ENCODE results near the gene ATG13.

The ATG13 gene

DNA sequence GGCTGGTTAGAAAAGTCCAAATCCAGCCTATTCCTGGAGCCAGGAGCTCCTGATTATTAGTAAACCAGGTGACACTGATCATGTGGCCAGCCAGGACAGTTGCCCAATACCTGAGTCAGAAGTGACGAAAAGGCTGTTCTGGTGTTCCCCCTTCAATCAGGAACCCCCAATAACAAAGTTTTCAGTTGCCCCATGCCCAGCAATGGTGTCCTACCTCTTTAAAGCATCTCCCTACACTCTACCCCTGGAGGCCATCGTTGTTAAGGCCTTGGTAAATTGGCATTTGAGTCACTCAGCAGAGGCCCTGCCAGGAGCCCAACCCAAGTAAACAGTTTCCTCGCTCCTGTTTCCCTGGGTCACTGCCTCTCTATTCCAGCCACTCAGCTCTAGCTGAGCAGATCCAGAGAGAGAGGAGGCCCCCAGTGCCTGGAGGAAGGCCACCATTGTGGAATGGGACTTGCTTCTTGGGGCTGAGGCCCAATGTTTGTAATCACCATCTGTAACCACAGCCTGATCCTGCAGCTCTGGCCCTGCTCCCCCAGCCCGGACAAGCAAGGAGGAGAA, 58.0 kb downstream of the ATG13 start:
- H3K79me2 ChIP-seq (ENCODE audit: control insufficient read depth, insufficient read depth, low read length), result no peaks in the 10 kb centered on the region
- H2AK5ac ChIP-seq (ENCODE audit: low read length), result no peak overlapping the region
- peaks cover 4% of the 10 kb centered on the region for H3K36me3 ChIP-seq (ENCODE audit: control insufficient read depth, insufficient read depth, low read length)
- no peak overlapping the region for H4K5ac ChIP-seq (ENCODE audit: low read length)
- no peak overlapping the region for H3K18ac ChIP-seq (ENCODE audit: low read length)
- no CpG with 5 or more reads among the region's 4 CpGs for WGBS (ENCODE audit: extremely low coverage, insufficient coverage, low lambda C conversion rate)
- H3K4ac ChIP-seq (ENCODE audit: low read depth, low read length), result no peak overlapping the region
- no peak overlapping the region for H2BK15ac ChIP-seq (replicated peaks; ENCODE audit: low read depth)
- peak overlapping the region; percentile 51 for H3K56ac ChIP-seq (ENCODE audit: low read length)
- H3K9ac ChIP-seq (ENCODE audit: low read length), result peak overlapping the region; percentile 23
- no peak overlapping the region for H2BK120ac ChIP-seq (ENCODE audit: low read depth, low read length)
- peaks cover 9% of the 10 kb centered on the region for H3K4me1 ChIP-seq (ENCODE audit: control insufficient read depth, low read depth, low read length)
- peak overlapping the region; percentile 42 for H3K27ac ChIP-seq (ENCODE audit: low read depth, low read length)
- no peak overlapping the region for H3K4me3 ChIP-seq (ENCODE audit: low read length)
- H3K4me2 ChIP-seq (ENCODE audit: low read length), result no peak overlapping the region
- H2BK5ac ChIP-seq (ENCODE audit: low read length), result peak overlapping the region; percentile 41
- H3K79me1 ChIP-seq (ENCODE audit: low read length), result no peaks in the 10 kb centered on the region
- no peaks in the 10 kb centered on the region for H3K27me3 ChIP-seq (ENCODE audit: insufficient read depth, low read length, poor library complexity)
- no peak overlapping the region for H4K8ac ChIP-seq (ENCODE audit: low read depth, low read length)
- no peak overlapping the region for H3K23ac ChIP-seq (ENCODE audit: low read length)
- peak; percentile 65 for DNase-seq

DNA sequence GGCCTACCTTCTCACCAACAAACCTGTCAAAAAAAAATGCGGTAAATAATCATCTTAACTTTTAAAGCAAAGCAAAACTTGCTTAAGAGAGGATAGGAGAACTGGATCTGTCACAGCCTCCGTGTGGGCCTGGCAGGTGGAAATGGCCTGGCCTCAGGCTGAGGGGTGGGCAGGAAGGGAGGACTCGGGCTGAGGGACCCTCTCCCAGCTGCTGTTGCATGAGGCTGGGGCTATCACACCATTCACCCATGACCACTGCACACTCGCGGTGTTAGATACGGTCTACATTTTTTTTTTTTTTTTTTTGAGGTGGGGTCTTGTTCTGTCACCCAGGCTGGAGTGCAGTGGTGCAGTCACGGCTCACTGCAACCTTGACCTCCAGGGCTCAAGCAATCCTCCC, 58.6 kb downstream of the ATG13 start:
- no peak overlapping the region for H4K8ac ChIP-seq (ENCODE audit: low read depth, low read length)
- no peak overlapping the region for H2AK5ac ChIP-seq (ENCODE audit: low read length)
- H3K27ac ChIP-seq (ENCODE audit: low read depth, low read length), result no peak overlapping the region
- H3K4me1 ChIP-seq (ENCODE audit: control insufficient read depth, low read depth, low read length), result peaks cover 9% of the 10 kb centered on the region
- H3K4me3 ChIP-seq (ENCODE audit: low read length), result no peak overlapping the region
- H3K4me2 ChIP-seq (ENCODE audit: low read length), result no peak overlapping the region
- H2BK120ac ChIP-seq (ENCODE audit: low read depth, low read length), result no peak overlapping the region
- no peak overlapping the region for H4K5ac ChIP-seq (ENCODE audit: low read length)
- no peak overlapping the region for H2BK15ac ChIP-seq (replicated peaks; ENCODE audit: low read depth)
- H3K23ac ChIP-seq (ENCODE audit: low read length), result no peak overlapping the region
- H3K79me1 ChIP-seq (ENCODE audit: low read length), result no peaks in the 10 kb centered on the region
- H3K4ac ChIP-seq (ENCODE audit: low read depth, low read length), result no peak overlapping the region
- no peaks in the 10 kb centered on the region for H3K79me2 ChIP-seq (ENCODE audit: control insufficient read depth, insufficient read depth, low read length)
- no peak overlapping the region for H3K18ac ChIP-seq (ENCODE audit: low read length)
- H2BK5ac ChIP-seq (ENCODE audit: low read length), result no peak overlapping the region
- no peak overlapping the region for H3K56ac ChIP-seq (ENCODE audit: low read length)
- no CpG with 5 or more reads among the region's 7 CpGs for whole genome bisulfite sequencing (ENCODE audit: extremely low coverage, insufficient coverage, low lambda C conversion rate)
- no peak for DNase-seq
- H3K27me3 ChIP-seq (ENCODE audit: insufficient read depth, low read length, poor library complexity), result no peaks in the 10 kb centered on the region
- H3K9ac ChIP-seq (ENCODE audit: low read length), result no peak overlapping the region
- H3K36me3 ChIP-seq (ENCODE audit: control insufficient read depth, insufficient read depth, low read length), result peaks cover 4% of the 10 kb centered on the region

DNA sequence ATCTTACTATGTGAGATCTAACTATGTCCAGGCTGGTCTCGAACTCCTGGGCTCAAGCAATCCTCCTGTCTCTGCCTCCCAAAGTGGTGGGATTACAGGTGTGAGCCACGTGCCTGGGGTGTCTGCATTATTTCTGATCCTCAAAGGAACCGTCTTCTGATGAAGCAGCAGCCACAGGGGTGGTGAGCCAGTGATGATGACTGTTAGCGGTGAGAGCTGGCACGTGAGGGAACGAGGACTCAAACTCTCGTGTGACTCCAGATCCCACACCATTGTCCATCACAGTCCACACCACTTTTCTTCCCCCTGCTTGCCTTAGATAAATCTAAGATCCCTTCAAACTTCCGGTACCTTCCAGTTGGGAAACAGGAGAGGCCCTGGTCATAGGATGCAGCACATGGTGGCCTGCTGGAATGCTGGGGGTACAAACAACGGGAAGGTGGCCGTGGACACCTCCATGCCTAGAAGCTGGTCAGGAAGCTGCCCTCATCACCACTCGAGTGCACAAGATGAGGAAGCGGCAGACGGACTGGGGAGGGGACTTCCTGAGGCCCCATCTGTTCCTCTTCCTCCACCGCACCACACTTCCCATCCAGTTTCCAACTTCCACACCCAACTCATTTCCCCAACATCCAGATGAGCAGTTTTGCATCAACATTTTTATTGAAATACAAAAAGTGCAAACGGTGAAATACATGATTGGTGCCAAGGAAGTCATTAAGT, 59.2 kb downstream of the ATG13 start:
- no peak overlapping the region for H3K4ac ChIP-seq (ENCODE audit: low read depth, low read length)
- no peak overlapping the region for H3K18ac ChIP-seq (ENCODE audit: low read length)
- no peak overlapping the region for H3K23ac ChIP-seq (ENCODE audit: low read length)
- H3K79me1 ChIP-seq (ENCODE audit: low read length), result no peaks in the 10 kb centered on the region
- H3K9ac ChIP-seq (ENCODE audit: low read length), result no peak overlapping the region
- H3K56ac ChIP-seq (ENCODE audit: low read length), result peak overlapping the region; percentile 34
- no peak overlapping the region for H3K27ac ChIP-seq (ENCODE audit: low read depth, low read length)
- H3K4me1 ChIP-seq (ENCODE audit: control insufficient read depth, low read depth, low read length), result peaks cover 9% of the 10 kb centered on the region
- WGBS (ENCODE audit: extremely low coverage, insufficient coverage, low lambda C conversion rate), result no CpG with 5 or more reads among the region's 15 CpGs
- no peak overlapping the region for H4K5ac ChIP-seq (ENCODE audit: low read length)
- DNase-seq, result no peak
- no peak overlapping the region for H4K8ac ChIP-seq (ENCODE audit: low read depth, low read length)
- H2BK5ac ChIP-seq (ENCODE audit: low read length), result no peak overlapping the region
- no peak overlapping the region for H2BK120ac ChIP-seq (ENCODE audit: low read depth, low read length)
- no peak overlapping the region for H2BK15ac ChIP-seq (replicated peaks; ENCODE audit: low read depth)
- H2AK5ac ChIP-seq (ENCODE audit: low read length), result no peak overlapping the region
- H3K27me3 ChIP-seq (ENCODE audit: insufficient read depth, low read length, poor library complexity), result no peaks in the 10 kb centered on the region
- no peaks in the 10 kb centered on the region for H3K79me2 ChIP-seq (ENCODE audit: control insufficient read depth, insufficient read depth, low read length)
- peaks cover 4% of the 10 kb centered on the region for H3K36me3 ChIP-seq (ENCODE audit: control insufficient read depth, insufficient read depth, low read length)
- H3K4me2 ChIP-seq (ENCODE audit: low read length), result no peak overlapping the region
- H3K4me3 ChIP-seq (ENCODE audit: low read length), result no peak overlapping the region

DNA sequence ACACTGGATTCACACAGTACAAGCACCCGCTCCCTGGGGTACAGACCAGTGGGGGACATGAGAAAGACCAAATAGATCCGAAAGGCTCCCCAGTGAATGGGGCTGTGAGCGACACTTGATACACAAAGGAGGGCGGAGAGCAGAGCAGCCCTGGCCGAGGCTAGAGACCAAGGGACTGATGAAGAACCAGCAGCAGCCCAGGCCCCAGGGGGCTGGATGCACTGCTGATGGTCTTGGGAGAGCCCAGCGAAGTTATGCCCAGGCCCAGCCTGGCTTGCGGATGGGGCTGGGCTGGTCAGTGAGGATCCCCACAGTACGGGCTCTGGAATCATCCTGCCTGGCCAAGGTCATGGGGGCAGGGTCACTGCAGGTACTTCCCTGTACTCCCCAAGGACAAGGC, 59.8 kb downstream of the ATG13 start:
- no CpG with 5 or more reads among the region's 8 CpGs for WGBS (ENCODE audit: extremely low coverage, insufficient coverage, low lambda C conversion rate)
- no peak overlapping the region for H3K18ac ChIP-seq (ENCODE audit: low read length)

DNA sequence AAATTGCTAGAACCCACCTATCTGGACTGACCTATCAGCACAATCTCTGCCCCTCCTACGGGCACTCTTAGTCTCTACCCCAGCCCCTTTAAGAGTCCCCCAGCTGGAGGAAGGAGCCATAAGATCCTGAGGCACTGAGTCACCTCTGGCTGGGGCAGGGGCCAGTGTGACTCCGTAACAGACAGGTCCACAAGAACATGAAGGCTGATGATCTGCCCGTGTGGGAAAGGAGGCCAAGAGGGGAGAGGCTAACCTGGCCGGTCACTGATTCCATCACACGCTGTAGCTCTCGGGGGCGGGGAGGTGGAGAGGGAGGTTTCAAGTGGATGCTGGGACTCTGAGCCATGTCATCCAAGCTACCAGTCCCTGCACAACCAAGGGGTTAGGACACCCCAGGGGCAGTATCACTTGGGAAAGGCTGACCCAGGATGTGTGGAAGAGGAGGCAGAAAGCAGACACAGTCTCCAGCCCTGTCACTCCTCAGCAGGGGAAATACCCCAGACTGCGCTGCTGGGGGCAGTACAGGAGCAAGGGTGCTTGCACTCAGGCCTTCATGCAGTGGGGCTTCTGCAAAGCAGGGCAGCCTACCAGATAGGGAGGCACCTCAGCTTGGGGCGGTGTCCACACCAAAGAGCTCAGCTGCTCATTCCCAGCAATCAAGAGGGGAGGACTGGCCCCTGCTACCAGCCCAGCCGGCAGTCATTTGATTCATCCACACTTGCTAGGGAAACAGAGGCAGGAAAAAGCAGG, 60.8 kb downstream of the ATG13 start:
- Histone ChIP-seq H2AK5ac (ENCODE audit: low read length) (no peak overlapping the region), H4K5ac (ENCODE audit: low read length) (no peak overlapping the region), H3K23ac (ENCODE audit: low read length) (no peak overlapping the region), H2BK120ac (ENCODE audit: low read depth, low read length) (no peak overlapping the region), H3K27ac (ENCODE audit: low read depth, low read length) (no peak overlapping the region), H2BK5ac (ENCODE audit: low read length) (no peak overlapping the region), H4K8ac (ENCODE audit: low read depth, low read length) (no peak overlapping the region), H3K27me3 (ENCODE audit: insufficient read depth, low read length, poor library complexity) (no peaks in the 10 kb centered on the region), H3K4ac (ENCODE audit: low read depth, low read length) (no peak overlapping the region), H3K4me2 (ENCODE audit: low read length) (no peak overlapping the region), H3K9ac (ENCODE audit: low read length) (no peak overlapping the region), H3K79me1 (ENCODE audit: low read length) (no peaks in the 10 kb centered on the region), H3K36me3 (ENCODE audit: control insufficient read depth, insufficient read depth, low read length) (peaks cover 4% of the 10 kb centered on the region), H3K18ac (ENCODE audit: low read length) (no peak overlapping the region), H3K4me3 (ENCODE audit: low read length) (no peak overlapping the region), H3K56ac (ENCODE audit: low read length) (no peak overlapping the region), H3K79me2 (ENCODE audit: control insufficient read depth, insufficient read depth, low read length) (no peaks in the 10 kb centered on the region), H3K4me1 (ENCODE audit: control insufficient read depth, low read depth, low read length) (peaks cover 9% of the 10 kb centered on the region), H2BK15ac (replicated peaks; ENCODE audit: low read depth) (no peak overlapping the region)
- WGBS (ENCODE audit: extremely low coverage, insufficient coverage, low lambda C conversion rate), result no CpG with 5 or more reads among the region's 10 CpGs
- DNase-seq, result peak; percentile 19

More for the DNA sequence above, 59.8 kb downstream of the ATG13 start:
- H3K4me2 ChIP-seq (ENCODE audit: low read length), result no peak overlapping the region
- no peak overlapping the region for H3K27ac ChIP-seq (ENCODE audit: low read depth, low read length)
- peaks cover 9% of the 10 kb centered on the region for H3K4me1 ChIP-seq (ENCODE audit: control insufficient read depth, low read depth, low read length)
- peaks cover 4% of the 10 kb centered on the region for H3K36me3 ChIP-seq (ENCODE audit: control insufficient read depth, insufficient read depth, low read length)
- H4K8ac ChIP-seq (ENCODE audit: low read depth, low read length), result no peak overlapping the region
- H3K4ac ChIP-seq (ENCODE audit: low read depth, low read length), result no peak overlapping the region
- no peak overlapping the region for H3K4me3 ChIP-seq (ENCODE audit: low read length)
- H3K79me2 ChIP-seq (ENCODE audit: control insufficient read depth, insufficient read depth, low read length), result no peaks in the 10 kb centered on the region
- no peak for DNase-seq
- no peak overlapping the region for H2BK15ac ChIP-seq (replicated peaks; ENCODE audit: low read depth)
- H3K27me3 ChIP-seq (ENCODE audit: insufficient read depth, low read length, poor library complexity), result no peaks in the 10 kb centered on the region
- H2BK5ac ChIP-seq (ENCODE audit: low read length), result no peak overlapping the region
- no peaks in the 10 kb centered on the region for H3K79me1 ChIP-seq (ENCODE audit: low read length)
- no peak overlapping the region for H4K5ac ChIP-seq (ENCODE audit: low read length)
- H2BK120ac ChIP-seq (ENCODE audit: low read depth, low read length), result no peak overlapping the region
- H3K56ac ChIP-seq (ENCODE audit: low read length), result no peak overlapping the region
- no peak overlapping the region for H2AK5ac ChIP-seq (ENCODE audit: low read length)
- no peak overlapping the region for H3K9ac ChIP-seq (ENCODE audit: low read length)
- H3K23ac ChIP-seq (ENCODE audit: low read length), result no peak overlapping the region

All from mesendoderm (in vitro differentiated cells).